ENCODE data around the gene SUFU.
"Not testable (repeated sequence)": the region's sequence is repeated elsewhere in the genome, so short reads cannot be mapped to it uniquely, and the experiment has no call there.

Gene SUFU

DNA sequence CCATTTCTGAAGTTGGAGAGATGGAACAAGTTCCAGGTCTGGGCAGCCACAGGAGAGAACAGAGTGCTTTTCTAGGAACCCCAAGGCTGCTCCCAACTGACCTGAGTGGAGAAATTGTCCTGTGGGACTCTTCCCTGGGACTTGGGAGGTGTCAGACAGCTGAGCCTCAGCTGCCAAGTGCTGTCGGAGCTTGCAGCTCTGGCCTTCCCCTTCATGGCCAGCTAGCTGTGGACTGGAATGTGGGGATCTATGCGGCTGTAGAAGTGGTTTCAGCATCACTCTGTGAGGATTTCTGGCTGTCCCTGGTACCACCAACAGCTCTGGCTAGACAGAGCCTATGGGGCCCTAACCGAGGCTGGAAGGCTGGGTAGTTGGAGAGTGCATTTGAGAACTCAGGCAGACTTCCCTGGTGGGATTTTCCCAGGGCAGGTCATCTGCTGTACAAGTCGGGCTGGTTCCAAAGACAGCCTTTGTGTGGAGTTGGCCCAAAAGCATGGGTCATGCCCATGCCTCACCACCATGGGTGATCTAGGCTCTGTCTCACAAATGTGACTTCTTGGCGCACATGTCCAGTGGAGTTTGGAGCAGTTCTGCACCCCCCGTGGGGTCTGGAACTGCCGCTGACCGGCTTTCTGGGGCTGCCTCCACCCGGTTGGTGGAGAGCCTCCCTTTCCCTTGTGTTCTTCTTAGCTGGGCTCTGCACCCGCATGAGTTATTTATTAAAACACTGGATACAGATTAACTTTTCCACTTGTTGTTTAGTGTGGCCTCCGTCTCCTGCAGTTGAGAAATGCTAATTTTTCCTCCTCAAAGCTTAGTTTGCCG lies 10.9 kb downstream of the SUFU start:
- DNase-seq: no peak

DNA sequence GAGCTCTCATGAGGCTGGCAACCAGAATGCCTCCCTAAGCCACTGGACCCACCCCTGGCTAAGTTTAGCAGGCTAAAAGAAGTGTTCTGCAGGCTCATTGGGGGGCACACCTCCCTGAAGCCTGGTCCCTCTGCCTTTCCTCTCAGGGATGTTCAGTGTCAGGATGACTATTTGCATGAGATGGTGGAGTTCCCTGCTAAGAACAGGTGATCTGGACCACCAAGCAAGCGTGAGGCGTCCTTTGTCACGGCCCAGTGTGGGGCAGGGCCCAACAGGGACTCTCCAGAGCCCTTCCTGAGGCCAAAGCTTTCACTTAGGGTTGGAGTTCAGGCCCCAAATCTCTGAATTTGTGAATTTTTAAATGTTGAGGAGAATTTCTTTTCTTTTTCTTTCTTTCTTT lies 12.0 kb downstream of the SUFU start:
- DNase-seq: no peak

DNA sequence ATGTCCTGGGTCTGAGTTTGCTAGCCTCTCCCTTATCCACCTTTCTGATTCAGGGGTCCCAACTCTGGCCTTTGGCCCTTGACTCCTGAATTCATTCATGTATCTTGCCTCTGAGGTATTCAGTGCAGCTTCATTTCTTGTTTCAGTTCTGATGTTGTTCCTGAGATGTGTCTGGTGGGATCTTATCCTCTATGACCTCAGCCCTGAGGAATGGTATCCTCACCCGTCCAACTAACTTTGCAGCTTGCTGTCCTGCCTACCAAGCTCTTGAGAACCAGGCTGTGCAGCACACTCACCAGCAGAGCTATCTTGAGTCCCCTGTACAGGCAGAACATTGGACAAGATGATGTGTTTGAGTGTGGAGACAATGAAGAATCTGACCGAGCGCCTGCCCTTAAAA lies 13.8 kb downstream of the SUFU start:
- no peak for DNase-seq

DNA sequence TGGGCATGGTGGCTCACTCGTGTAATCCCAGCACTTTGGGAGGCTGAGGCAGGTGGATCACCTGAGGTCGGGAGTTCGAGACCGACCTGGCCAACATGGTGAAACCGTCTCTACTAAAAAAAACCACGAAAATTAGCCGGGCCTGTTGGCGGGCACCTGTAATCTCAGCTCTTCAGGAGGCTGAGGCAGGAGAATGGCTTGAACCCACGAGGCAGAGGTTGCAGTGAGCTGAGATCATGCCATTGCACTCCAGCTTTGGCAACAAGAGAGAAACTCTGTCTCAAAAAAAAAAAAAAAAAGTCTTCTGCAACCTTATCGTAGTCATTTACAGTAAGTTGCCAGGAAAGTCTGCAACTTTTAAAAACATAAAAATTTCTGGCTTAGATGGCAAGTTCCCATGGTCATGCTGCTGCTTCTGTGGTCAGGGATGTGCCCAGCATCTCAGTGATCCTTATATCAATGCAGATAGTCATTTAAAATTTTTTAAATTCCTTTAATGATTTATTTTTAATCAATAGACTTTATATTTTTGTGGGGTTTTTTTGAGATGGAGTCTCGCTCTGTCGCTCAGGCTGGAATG lies 15.6 kb downstream of the SUFU start:
- no peak for DNase-seq

DNA sequence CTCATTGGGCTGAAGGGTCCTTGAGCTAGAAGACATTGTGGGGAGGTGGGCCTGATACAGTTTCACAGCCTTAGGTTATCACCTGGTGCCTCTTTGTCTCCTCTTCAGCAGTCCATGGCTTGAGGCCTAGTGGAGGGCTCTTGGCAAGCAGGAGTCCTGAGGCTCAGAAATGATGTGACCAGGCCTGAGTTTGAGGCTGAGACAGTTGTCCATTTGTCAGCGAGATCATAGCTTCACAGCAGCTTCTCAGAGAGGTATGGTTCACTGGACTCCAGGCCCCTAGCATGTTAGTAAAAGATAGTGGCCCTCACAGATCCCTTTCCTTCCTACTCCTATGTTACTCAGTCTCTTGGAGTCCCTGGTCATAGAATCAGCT lies 19.1 kb downstream of the SUFU start:
- no peak for DNase-seq

DNA sequence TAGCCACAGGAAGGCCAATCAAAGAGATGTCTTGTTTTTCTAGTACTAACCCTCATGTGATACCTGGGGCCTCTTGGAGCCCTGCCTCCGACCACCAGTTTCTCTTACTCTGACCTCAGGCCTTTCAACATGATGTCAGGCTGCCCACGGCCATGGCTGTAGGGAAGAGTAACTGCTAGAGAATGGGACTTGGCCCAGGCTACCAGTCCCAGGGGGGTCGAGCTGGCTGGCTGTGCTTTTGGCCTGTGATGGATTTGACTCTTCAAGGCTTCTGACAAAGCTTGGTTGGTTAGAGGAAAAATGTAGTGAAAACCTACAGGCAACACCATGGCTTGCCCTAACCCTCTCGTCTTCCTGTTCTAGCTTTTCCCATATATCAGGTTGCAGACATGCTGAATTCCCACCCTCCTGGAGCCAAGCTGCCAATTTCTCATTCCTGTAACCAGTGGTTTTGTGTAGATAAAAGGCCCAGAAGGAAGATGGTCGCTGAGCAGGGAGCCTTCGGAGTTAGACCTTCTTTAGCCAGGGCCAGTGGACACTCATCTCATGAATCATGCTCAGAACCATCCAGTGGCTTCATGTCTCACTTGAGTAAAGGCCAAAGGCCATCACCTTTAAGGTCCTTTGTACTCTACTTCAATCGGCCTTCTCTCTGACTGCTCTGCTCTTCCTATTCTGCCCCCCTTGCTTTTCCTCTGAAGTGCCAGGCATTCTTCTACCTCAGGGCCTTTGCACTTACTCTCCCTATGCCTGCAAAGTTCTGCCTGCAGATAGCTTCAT lies 19.7 kb downstream of the SUFU start:
- no peak for DNase-seq

DNA sequence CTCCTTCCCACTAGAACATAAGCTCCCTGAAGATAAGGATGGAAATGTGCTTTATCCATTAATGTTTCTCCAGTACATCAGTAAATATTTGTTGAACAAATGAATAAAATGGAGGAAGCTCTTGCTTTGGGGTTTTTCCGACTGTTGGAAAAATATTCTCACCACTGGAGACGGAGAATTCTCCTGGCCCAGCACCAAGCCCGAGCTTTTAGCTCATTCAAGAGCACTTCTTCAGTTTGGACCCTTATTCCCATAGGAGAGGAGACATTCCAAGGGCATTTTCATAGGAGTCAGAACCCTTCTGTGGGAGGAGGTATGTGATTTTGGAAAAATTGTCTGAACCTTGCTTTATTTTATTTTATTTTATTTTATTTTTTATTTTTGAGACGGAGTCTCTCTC lies 21.0 kb downstream of the SUFU start:
- no peak for DNase-seq

DNA sequence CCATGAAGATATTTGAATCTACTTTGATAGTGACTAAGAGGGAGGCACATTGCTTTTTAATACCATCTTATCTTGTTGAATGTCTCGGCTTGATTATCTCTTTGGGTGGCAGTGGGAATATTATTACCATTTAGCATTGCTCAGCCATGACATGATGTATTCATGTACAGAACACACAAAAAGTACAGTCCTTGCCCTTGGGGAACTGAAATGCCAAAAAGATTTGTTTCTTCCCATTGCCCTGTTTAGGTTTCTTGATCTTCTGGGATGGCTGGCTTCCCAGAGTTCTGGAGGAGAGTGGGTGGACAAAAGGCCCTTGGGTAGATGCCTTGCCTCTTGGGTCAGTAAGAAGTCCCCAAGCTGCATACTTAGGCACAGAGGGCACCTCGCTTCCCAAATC lies 23.8 kb downstream of the SUFU start:
- no peak for DNase-seq

DNA sequence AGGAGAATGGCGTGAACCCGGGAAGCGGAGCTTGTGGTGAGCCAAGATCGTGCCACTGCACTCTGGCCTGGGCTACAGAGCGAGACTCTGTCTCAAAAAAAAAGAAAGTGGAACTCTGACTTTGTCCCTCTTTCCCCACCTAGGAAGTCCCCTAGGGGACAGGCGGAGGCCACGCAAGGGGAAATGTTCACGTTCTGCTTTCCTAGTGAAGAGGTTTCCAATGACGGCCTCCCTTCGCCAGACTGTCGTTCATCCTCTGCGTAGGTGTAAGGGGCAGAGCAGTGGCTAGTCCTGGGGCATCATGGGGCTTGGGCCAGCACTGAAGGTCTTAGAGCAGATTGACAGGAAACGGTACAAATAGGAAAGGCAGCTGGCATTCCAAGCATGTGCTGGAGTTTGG lies 30.6 kb downstream of the SUFU start:
- no peak for DNase-seq

- not testable (repeated sequence) for DNase-seq
Measured at GRCh38 chr10:102534966-102535365, 31.2 kb downstream of the SUFU start.

DNA sequence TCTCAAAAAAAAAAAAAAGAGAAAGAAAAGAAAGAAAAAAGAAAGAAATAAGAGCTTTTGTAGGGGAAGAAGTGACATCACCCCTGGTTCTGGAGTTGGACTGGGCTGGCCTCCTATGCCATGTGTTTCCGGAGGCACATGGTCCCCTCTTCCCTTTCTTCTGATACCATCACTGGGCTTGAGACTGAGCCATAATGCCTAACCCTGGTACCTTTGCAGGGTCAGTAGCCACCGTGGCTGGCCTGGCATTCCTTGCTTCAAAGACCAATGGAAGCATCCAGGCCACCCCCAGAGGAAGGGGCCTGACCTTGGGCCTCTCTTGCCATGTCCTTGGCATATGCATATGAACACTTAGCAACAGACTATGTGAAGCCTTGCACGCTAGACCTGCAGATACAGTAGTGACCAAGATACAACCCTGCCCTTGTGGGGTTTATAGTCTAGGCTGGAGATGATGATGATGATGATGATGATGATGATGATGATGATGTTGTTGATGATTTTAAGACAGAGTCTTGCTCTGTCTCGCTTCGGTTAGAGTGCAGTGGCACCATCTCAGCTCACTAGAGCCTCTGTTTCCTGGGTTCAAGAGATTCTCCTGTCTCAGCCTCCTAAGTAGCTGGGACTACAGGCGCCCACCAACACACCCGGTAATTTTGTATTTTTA lies 31.8 kb downstream of the SUFU start:
- DNase-seq: no peak

DNA sequence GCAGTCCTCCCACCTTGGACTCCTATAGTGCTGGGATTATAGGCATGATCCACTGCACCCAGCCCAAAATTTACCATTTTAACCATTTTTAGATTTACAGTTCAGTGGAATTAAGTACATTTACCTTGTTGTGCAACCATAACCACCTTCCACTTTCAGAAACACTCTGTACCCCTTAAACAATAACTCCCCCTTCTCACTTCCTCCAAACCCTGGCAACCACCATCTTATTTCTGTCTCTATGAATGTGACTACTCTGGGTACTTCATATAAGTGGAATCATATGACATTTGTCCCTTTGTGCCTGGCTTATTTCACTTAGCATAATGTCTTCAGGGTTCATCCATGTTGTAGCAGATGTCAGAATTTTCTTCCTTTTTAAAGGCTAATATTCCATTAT lies 33.6 kb downstream of the SUFU start:
- no peak for DNase-seq

DNA sequence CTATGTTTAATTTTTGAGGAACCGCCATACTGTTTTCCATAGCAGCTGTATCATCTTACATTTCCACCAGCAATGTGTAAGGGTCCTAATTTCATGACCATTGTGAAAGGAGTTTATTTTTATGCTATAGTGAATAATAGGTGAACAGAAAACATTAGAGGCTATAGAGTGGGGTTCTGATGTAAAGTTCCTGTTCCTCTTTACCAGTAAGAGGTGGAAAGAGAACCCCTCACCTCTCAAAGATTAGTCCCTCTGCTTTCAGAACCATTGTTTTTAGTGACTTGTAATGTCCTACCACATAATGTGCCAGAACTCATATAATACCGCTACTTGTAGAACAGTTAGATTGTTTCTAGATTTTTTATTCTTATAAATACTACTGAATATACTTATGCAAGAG lies 34.2 kb downstream of the SUFU start:
- DNase-seq: no peak

- DNase-seq: no peak
Measured at GRCh38 chr10:102538811-102539210, 35.0 kb downstream of the SUFU start.

GRCh38 chr10:102540023-102540422 lies 36.3 kb downstream of the SUFU start:
- DNase-seq: no peak

- no peak for DNase-seq
Measured at GRCh38 chr10:102542800-102543418, 39.1 kb downstream of the SUFU start.

- DNase-seq: no peak
Measured at GRCh38 chr10:102545265-102545871, 41.6 kb downstream of the SUFU start.

- no peak for DNase-seq
Measured at GRCh38 chr10:102545997-102546396, 42.2 kb downstream of the SUFU start.

DNA sequence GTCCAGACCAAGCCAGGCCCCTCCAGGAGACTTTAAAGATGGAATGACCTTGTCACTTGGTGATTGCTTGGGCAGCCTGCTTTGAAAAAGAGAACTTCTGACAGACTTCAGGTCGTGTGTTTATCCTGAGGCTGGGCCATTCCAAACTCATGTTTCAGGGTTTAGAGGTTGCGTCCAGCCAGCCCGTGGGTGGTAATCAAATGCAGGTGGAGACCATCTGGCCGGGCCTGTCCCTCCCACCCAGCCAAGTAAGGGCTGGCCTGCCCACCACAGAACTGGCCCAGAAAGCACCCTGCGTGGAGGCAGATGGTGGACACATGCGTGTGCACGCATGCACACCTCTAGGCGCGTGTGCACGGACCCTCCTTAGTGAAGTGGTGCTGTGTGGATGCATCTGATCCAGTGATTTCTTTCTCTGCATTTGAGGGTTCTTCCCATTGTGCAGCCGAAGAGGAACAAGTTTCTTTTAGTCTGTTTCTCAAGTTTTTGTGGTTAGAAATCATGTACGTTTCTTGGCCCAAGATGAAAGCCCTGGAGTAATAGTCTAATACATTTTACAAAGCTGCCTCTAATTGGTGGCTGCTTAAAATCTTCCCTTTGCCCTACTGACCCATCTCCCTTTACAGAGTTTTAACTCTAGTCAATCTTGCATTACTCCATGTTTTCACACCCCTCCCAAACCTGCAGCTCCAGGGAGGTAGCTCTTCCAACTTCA lies 43.0 kb downstream of the SUFU start:
- no peak for DNase-seq

- no peak for DNase-seq
Measured at GRCh38 chr10:102549549-102549948, 45.8 kb downstream of the SUFU start.

DNA sequence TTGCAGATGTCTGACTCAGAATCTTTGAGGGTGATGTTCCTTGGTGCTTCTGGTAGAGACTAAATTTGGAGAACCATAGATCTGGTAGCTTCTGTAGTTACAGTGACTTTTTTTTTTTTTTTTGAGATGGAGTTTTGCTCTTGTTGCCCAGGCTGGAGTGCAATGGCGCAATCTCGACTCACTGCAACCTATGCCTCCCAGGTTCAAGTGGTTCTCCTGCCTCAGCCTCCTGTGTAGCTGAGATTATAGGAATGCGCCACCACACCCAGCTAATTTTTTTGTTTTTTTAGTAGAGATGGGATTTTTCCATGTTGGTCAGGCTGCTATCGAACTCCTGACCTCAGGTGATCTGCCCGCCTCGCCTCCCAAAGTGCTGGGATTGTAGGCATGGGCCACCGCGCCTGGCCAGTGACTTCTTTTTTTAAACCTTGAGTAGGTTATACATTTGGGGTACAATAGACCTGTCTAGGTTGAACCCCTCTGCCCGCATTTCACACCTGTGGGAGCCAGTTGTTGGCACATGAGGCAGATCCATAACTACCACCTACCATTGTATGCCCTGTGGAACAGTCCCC lies 47.0 kb downstream of the SUFU start:
- DNase-seq: no peak

- no peak for DNase-seq
Measured at GRCh38 chr10:102552533-102552932, 48.8 kb downstream of the SUFU start.

Measured in NCI-H2171 (cell line).